ENCODE results near the gene PPP1R27. TPM values are rescaled to one million over a fixed set of nuclear protein-coding genes. Genes with fewer than 3 reads are reported as not detected.

Gene PPP1R27
- total RNA-seq, 1 donor from 2014 or later = not detected

DNA sequence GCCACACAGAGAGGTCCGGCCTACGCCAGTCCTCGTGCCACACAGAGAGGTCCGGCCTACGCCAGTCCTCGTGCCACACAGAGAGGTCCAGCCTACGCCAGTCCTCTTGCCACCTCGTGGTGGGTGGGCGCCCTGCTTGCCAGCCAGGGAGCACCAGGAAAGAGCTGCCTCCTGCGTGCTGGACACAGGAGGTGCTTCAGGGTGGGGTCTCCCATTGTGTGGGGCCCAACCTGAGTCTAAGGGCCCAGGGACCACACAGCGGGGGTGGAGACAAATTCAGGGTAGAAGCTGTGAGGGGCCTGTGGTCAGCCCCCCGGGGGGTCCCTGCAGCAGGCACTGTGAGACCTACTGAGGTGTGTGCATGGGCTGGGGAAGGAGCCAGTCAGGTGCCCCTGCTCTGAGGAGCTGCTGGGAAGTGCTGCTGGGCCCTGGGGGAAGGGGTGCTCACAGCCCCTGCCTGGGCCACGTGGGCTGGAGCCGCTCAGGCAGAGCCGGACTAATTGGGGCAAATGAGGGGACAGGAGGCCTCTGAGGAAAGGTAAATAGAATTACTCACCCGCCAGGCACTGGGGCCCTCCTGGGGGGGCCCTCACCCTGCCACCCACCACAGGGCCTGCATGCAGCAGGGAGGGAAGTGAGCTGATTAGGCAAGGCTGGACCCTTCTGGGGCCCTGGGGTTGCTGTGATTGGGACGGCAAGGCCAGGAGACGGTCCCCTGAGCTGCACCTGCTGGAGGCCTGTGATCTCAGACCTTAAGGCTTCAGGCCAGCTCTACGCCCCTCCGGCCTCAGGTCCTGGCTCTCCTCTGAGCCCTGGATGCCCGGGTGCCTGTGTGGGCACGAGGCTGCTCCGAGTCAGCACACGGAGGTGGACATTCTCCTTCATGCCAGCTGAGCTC, 19.9 kb downstream of the PPP1R27 start:
- H3K9me3 Mint-ChIP-seq (ENCODE audit: low read depth) = no peaks in the 10 kb centered on the region
- peak overlapping the region; percentile 73 for H3K27ac Mint-ChIP-seq
- H3K4me3 Mint-ChIP-seq (ENCODE audit: low read depth) = no peak overlapping the region

GRCh38 chr17:81813861-81814683, 20.8 kb downstream of the PPP1R27 start:
- no peak for DNase-seq (ENCODE audit: low spot score, unreplicated experiment)
- Mint-ChIP-seq H3K36me3 (ENCODE audit: insufficient read depth) (no peaks in the 10 kb centered on the region), H3K9me3 (ENCODE audit: low read depth) (no peaks in the 10 kb centered on the region), H3K4me1 (ENCODE audit: low read depth) (peaks cover 14% of the 10 kb centered on the region), H3K27ac (no peak overlapping the region), H3K27me3 (peaks cover 22% of the 10 kb centered on the region), H3K4me3 (ENCODE audit: low read depth) (no peak overlapping the region)
- TF ChIP-seq, protein P1, sequence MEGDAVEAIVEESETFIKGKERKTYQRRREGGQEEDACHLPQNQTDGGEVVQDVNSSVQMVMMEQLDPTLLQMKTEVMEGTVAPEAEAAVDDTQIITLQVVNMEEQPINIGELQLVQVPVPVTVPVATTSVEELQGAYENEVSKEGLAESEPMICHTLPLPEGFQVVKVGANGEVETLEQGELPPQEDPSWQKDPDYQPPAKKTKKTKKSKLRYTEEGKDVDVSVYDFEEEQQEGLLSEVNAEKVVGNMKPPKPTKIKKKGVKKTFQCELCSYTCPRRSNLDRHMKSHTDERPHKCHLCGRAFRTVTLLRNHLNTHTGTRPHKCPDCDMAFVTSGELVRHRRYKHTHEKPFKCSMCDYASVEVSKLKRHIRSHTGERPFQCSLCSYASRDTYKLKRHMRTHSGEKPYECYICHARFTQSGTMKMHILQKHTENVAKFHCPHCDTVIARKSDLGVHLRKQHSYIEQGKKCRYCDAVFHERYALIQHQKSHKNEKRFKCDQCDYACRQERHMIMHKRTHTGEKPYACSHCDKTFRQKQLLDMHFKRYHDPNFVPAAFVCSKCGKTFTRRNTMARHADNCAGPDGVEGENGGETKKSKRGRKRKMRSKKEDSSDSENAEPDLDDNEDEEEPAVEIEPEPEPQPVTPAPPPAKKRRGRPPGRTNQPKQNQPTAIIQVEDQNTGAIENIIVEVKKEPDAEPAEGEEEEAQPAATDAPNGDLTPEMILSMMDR (IDR thresholded peaks at IDR 0.05; ENCODE audit: unreplicated experiment) = no peak

More for the DNA sequence above, 19.9 kb downstream of the PPP1R27 start:
- DNase-seq (ENCODE audit: low spot score, unreplicated experiment) = no peak
- H3K27me3 Mint-ChIP-seq = peaks cover 16% of the 10 kb centered on the region
- no peaks in the 10 kb centered on the region for H3K36me3 Mint-ChIP-seq (ENCODE audit: insufficient read depth)
- TF ChIP-seq, protein P1 (IDR thresholded peaks at IDR 0.05; ENCODE audit: unreplicated experiment) = no peak
- H3K4me1 Mint-ChIP-seq (ENCODE audit: low read depth) = peaks cover 14% of the 10 kb centered on the region

GRCh38 chr17:81813371-81813684, 21.5 kb downstream of the PPP1R27 start:
- Mint-ChIP-seq H3K4me3 (ENCODE audit: low read depth) (no peak overlapping the region), H3K9me3 (ENCODE audit: low read depth) (no peaks in the 10 kb centered on the region), H3K27me3 (peaks cover 25% of the 10 kb centered on the region), H3K27ac (no peak overlapping the region), H3K36me3 (ENCODE audit: insufficient read depth) (no peaks in the 10 kb centered on the region), H3K4me1 (ENCODE audit: low read depth) (peaks cover 14% of the 10 kb centered on the region)
- TF ChIP-seq, protein P1 (IDR thresholded peaks at IDR 0.05; ENCODE audit: unreplicated experiment) = no peak
- DNase-seq (ENCODE audit: low spot score, unreplicated experiment) = no peak

DNA sequence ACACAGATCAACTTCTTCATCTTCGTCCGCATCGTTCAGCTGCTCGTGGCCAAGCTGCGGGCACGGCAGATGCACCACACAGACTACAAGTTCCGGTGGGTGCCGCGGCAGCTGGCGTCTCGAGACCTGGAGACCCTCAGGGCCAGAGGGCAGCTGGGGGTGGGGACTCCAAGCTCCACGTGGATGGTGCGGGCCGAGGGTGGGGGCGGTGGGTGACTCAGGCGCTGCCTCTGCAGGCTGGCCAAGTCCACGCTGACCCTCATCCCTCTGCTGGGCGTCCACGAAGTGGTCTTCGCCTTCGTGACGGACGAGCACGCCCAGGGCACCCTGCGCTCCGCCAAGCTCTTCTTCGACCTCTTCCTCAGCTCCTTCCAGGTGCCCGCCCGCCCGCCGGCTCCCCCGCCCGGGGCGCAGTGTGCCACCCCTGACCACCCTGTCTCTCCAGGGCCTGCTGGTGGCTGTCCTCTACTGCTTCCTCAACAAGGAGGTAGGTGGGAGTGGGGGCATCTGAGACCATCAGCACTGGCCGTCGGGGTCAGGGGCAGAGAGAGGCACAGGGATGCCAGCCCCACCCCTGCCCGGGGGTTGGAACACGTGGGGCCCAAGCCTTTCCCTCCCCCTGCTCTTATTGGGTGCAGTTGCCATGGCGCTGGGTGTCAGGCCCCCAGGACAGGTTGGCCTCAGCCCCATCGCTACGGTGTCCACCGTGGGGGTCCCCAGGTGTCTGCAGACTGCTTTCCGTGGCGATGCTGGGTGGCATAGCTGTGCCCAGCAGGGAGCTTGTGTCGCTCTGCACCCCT, 22.1 kb downstream of the PPP1R27 start:
- Mint-ChIP-seq H3K9me3 (ENCODE audit: low read depth) (no peaks in the 10 kb centered on the region), H3K4me1 (ENCODE audit: low read depth) (peaks cover 13% of the 10 kb centered on the region), H3K27me3 (peaks cover 25% of the 10 kb centered on the region), H3K27ac (peak overlapping the region; percentile 5), H3K4me3 (ENCODE audit: low read depth) (no peak overlapping the region), H3K36me3 (ENCODE audit: insufficient read depth) (no peaks in the 10 kb centered on the region)
- no peak for DNase-seq (ENCODE audit: low spot score, unreplicated experiment)
- TF ChIP-seq, protein P1 (IDR thresholded peaks at IDR 0.05; ENCODE audit: unreplicated experiment) = no peak
